BE2C (cell line): ENCODE results near the gene GRHPR.

Source experiments
- DNase-seq: peaks from one replicate; pipeline ENCODE4 v3.0.0-alpha.2; 2020
- H3K27me3 ChIP-seq: fragments of 250-450 bp; sonication (Bioruptor Pico); 2 replicates; pipeline ENCODE4 v1.5.1; 2020; ENCODE audit warnings: mild to moderate bottlenecking
- H3K36me3 ChIP-seq: fragments of 250-450 bp; sonication (Bioruptor Pico); 2 replicates; pipeline ENCODE4 v1.5.1; 2020; ENCODE audit warnings: mild to moderate bottlenecking
- H3K4me1 ChIP-seq: fragments of 250-450 bp; sonication (Bioruptor Pico); 2 replicates; pipeline ENCODE4 v1.5.1; 2020
- H3K4me3 ChIP-seq: 2 replicates; pipeline ENCODE4 v1.5.1; 2011; ENCODE audit warnings: low read depth, low read length
- H3K9me3 ChIP-seq: fragments of 250-450 bp; sonication (Bioruptor Pico); 2 replicates; pipeline ENCODE4 v1.5.1; 2020
- CTCF ChIP-seq: IDR thresholded peaks from 2 replicates; pipeline ENCODE4 v1.5.1; 2012; ENCODE audit warnings: mild to moderate bottlenecking, low read depth, low read length

GRHPR gene

GRCh38 chr9:37436540-37436939 is 14.0 kb downstream of the GRHPR start:
- Histone ChIP-seq H3K4me1 (no peaks in the 10 kb centered on the region), H3K9me3 (no peaks in the 10 kb centered on the region), H3K4me3 (no peak overlapping the region), H3K27me3 (no peaks in the 10 kb centered on the region), H3K36me3 (peaks cover 76% of the 10 kb centered on the region)
- DNase-seq, result no peak
- no peak for TF ChIP-seq CTCF

GRCh38 chr9:37437010-37437409 is 14.5 kb downstream of the GRHPR start:
- Histone ChIP-seq H3K36me3 (peaks cover 76% of the 10 kb centered on the region), H3K4me3 (no peak overlapping the region), H3K4me1 (no peaks in the 10 kb centered on the region), H3K27me3 (no peaks in the 10 kb centered on the region), H3K9me3 (no peaks in the 10 kb centered on the region)
- no peak for TF ChIP-seq CTCF
- no peak for DNase-seq

- TF ChIP-seq CTCF, result no peak
- no peak for DNase-seq
- no peaks in the 10 kb centered on the region for H3K9me3 ChIP-seq
- no peak overlapping the region for H3K4me3 ChIP-seq
- H3K27me3 ChIP-seq, result no peaks in the 10 kb centered on the region
- H3K4me1 ChIP-seq, result no peaks in the 10 kb centered on the region
- peaks cover 81% of the 10 kb centered on the region for H3K36me3 ChIP-seq
Observed at GRCh38 chr9:37437621-37438020, 15.1 kb downstream of the GRHPR start.

GRCh38 chr9:37438359-37438758 is 15.9 kb downstream of the GRHPR start:
- Histone ChIP-seq H3K27me3 (no peaks in the 10 kb centered on the region), H3K9me3 (no peaks in the 10 kb centered on the region), H3K4me3 (no peak overlapping the region), H3K4me1 (no peaks in the 10 kb centered on the region), H3K36me3 (peaks cover 82% of the 10 kb centered on the region)
- no peak for TF ChIP-seq CTCF
- DNase-seq, result no peak

- H3K27me3 ChIP-seq, result no peaks in the 10 kb centered on the region
- peaks cover 5% of the 10 kb centered on the region; the same call in 1 of the 2 replicates for H3K4me1 ChIP-seq
- peaks cover 56% of the 10 kb centered on the region for H3K36me3 ChIP-seq
- no peaks in the 10 kb centered on the region for H3K9me3 ChIP-seq
- H3K4me3 ChIP-seq, result no peak overlapping the region
- DNase-seq, result no peak
- TF ChIP-seq CTCF, result no peak
Observed at GRCh38 chr9:37441776-37442370, 19.4 kb downstream of the GRHPR start.

- peaks cover 51% of the 10 kb centered on the region for H3K36me3 ChIP-seq
- no peaks in the 10 kb centered on the region for H3K9me3 ChIP-seq
- H3K4me1 ChIP-seq, result peaks cover 7% of the 10 kb centered on the region; the same call in 1 of the 2 replicates
- no peak for TF ChIP-seq CTCF
- no peaks in the 10 kb centered on the region for H3K27me3 ChIP-seq
- DNase-seq, result no peak
- H3K4me3 ChIP-seq, result no peak overlapping the region
Observed at GRCh38 chr9:37442556-37442955, 20.1 kb downstream of the GRHPR start.
